Measurements from ENCODE around the gene PPEF1. TPM values are rescaled to one million over a fixed set of nuclear protein-coding genes. Genes with fewer than 3 reads are reported as not detected.
A peak's percentile ranks its signal among the peaks of the same experiment; 100 is the strongest.
"Not testable (repeated sequence)": the region's sequence is repeated elsewhere in the genome, so short reads cannot be mapped to it uniquely, and the experiment has no call there.

The PPEF1 gene
- total RNA-seq, 1 donor, result not detected

- H3K4me3 ChIP-seq (ENCODE audit: low read depth, low read length), result no peak overlapping the region
- DNase-seq (ENCODE audit: low read depth), result no peak
- TF ChIP-seq CTCF (IDR thresholded peaks at IDR 0.05; ENCODE audit: insufficient read depth, low read length), result no peak
Measured at GRCh38 chrX:18757956-18758932, 50.8 kb downstream of the PPEF1 start.

GRCh38 chrX:18761750-18762149 is 54.3 kb downstream of the PPEF1 start:
- TF ChIP-seq CTCF (IDR thresholded peaks at IDR 0.05; ENCODE audit: insufficient read depth, low read length), result no peak
- H3K4me3 ChIP-seq (ENCODE audit: low read depth, low read length), result no peak overlapping the region
- DNase-seq (ENCODE audit: low read depth), result no peak

- DNase-seq (ENCODE audit: low read depth); H3K4me3 ChIP-seq (ENCODE audit: low read depth, low read length): not testable (repeated sequence)
Measured at GRCh38 chrX:18763106-18763505, 55.7 kb downstream of the PPEF1 start.

- DNase-seq (ENCODE audit: low read depth), result no peak
- TF ChIP-seq CTCF (IDR thresholded peaks at IDR 0.05; ENCODE audit: insufficient read depth, low read length), result no peak
- H3K4me3 ChIP-seq (ENCODE audit: low read depth, low read length), result no peak overlapping the region
Measured at GRCh38 chrX:18769364-18769763, 61.9 kb downstream of the PPEF1 start.

- no peak overlapping the region for H3K4me3 ChIP-seq (ENCODE audit: low read depth, low read length)
- TF ChIP-seq CTCF (IDR thresholded peaks at IDR 0.05; ENCODE audit: insufficient read depth, low read length), result no peak
- peak; percentile 17 for DNase-seq (ENCODE audit: low read depth)
Measured at GRCh38 chrX:18769812-18770573, 62.5 kb downstream of the PPEF1 start.

- DNase-seq (ENCODE audit: low read depth), result no peak
- no peak for TF ChIP-seq CTCF (IDR thresholded peaks at IDR 0.05; ENCODE audit: insufficient read depth, low read length)
Measured at GRCh38 chrX:18789916-18790315, 82.5 kb downstream of the PPEF1 start.

GRCh38 chrX:18792828-18793227 is 85.4 kb downstream of the PPEF1 start:
- TF ChIP-seq CTCF (IDR thresholded peaks at IDR 0.05; ENCODE audit: insufficient read depth, low read length), result no peak
- no peak for DNase-seq (ENCODE audit: low read depth)

More at GRCh38 chrX:18789916-18790315, 82.5 kb downstream of the PPEF1 start:
- no peak overlapping the region for H3K4me3 ChIP-seq (ENCODE audit: low read depth, low read length)

More at GRCh38 chrX:18792828-18793227, 85.4 kb downstream of the PPEF1 start:
- no peak overlapping the region for H3K4me3 ChIP-seq (ENCODE audit: low read depth, low read length)
